IPS-15b (cell line): ENCODE data around the gene FUCA1.

Experiments
- H3K27me3 ChIP-seq: one replicate; pipeline ENCODE4 v1.6.1; 2013; ENCODE audit warnings: low read length; ENCODE audit not compliant: control insufficient read depth, insufficient read depth
- H3K36me3 ChIP-seq: one replicate; pipeline ENCODE4 v1.6.1; 2013; ENCODE audit warnings: low read length; ENCODE audit not compliant: control insufficient read depth, insufficient read depth
- H3K4me1 ChIP-seq: one replicate; pipeline ENCODE4 v1.6.1; 2013; ENCODE audit warnings: mild to moderate bottlenecking, low read length; ENCODE audit not compliant: control insufficient read depth, insufficient read depth
- H3K4me3 ChIP-seq: one replicate; pipeline ENCODE4 v1.5.1; 2013; ENCODE audit warnings: low read depth, low read length
- H3K9ac ChIP-seq: one replicate; pipeline ENCODE4 v1.6.1; 2013; ENCODE audit warnings: low read depth, mild to moderate bottlenecking, low read length
- H3K9me3 ChIP-seq: one replicate; pipeline ENCODE4 v1.6.1; 2013; ENCODE audit warnings: mild to moderate bottlenecking, low read length; ENCODE audit not compliant: control insufficient read depth, insufficient read depth

Gene FUCA1

DNA sequence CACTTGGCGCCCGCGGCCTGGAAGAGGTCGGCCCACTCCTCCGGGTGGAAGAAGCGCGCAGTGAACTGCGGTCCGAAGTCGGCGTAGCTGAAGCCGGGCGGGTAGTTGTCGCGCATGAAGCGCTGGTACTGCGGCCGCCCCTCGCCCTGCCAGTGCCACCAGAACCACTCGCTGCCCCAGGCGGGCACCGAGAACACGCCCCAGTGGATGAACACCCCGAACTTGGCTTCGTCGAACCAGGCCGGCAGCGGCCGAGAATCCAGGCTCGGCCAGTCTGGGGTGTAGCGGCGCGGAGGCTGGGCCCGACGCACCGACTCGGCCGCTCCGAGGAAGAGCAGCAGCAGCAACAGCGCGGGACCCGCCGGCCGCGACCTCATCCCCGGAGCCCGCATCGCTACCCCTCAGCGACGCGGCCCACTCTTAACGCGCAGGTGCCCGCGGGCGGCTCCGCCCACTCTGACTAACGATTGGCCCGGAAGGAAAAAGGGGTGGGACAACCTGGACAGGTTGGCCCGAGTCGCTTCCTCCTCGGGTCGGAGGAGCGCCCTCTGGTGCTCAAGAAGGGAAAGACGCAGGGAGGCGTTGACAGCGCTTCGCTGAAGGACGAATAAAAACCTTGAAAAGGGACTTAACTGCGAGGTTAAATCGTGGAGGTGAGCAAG, at the start of gene FUCA1:
Gene FUCA1, minus strand, starts transcription at position 396 of the 662 bp plus-strand sequence. Its CDS starts 4 bp downstream, at position 392.
- no peaks in the 10 kb centered on the region for H3K9me3 ChIP-seq
- peak within 1 kb of the TSS; percentile 85 for H3K4me3 ChIP-seq
- peak within 1 kb of the TSS; percentile 57 for H3K9ac ChIP-seq
- no peaks in the 10 kb centered on the region for H3K36me3 ChIP-seq
- no peaks in the 10 kb centered on the region for H3K4me1 ChIP-seq
- peaks cover 27% of the 10 kb centered on the region for H3K27me3 ChIP-seq

DNA sequence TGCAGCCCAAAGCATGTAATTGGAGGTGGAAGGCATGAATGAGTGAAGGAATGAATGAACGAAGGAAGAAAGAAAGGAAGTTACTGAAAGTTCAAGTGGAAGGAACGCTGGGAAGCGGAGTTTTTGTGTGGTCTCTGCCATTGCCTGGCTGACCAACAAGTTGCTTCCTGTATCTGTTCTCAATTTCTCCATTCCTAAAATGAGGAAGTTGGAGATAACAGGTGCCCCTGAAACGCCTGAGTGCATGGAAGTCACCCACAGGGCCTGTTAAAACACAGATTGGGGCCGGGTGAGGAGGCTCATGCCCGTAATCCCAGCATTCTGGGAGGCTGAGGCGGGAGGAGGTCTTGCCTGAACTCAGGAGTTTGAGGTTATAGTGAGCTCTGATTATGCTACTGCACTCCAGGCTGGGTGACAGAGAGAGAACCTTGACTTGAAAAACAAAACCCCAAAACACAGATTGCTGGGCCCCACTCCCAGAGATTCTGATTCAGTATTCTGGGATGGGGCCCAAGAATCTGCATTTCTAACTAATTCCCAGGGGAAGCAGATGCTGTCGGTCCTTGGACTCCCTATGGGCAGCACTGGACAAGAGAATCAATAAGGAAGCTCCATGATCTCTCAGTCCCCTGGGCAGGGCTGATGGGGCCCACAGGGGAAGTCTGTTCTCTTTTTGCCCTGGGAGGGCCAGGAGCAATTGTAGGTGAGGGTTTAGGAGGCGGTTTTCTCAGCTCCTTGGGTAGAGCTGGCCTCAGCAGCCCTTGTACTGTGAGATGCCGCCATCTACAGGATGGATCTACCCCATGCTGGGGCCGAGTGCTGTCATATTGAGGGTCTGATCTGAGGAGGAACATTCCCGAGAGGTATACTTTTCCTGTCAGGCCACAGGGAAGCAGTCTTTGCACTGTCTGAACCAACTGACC, 48.4 kb upstream of the FUCA1 start:
- no peaks in the 10 kb centered on the region for H3K9me3 ChIP-seq
- H3K36me3 ChIP-seq, result no peaks in the 10 kb centered on the region
- no peaks in the 10 kb centered on the region for H3K27me3 ChIP-seq
- H3K4me3 ChIP-seq, result no peak overlapping the region
- peaks cover 4% of the 10 kb centered on the region for H3K4me1 ChIP-seq
- H3K9ac ChIP-seq, result no peak overlapping the region

DNA sequence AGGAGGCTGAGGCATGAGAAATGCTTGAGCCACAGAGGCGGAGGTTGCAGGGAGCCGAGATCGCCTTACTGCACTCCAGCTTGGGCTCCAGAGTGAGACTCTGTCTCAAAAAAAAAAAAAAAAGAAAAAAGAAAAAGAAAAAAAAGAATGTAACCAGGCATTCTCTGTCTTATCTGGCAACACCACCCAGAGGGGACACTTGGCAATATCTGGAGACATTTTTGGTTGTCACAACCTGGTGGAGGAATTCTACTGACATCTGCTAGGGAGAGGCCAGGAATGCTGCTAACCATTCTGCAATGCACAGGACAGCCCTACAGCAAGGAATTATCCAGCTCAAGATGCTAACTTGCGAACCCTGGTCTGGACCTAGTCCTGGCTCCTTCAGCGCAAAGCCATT, 47.4 kb upstream of the FUCA1 start:
- H3K27me3 ChIP-seq, result no peaks in the 10 kb centered on the region
- no peak overlapping the region for H3K4me3 ChIP-seq
- H3K4me1 ChIP-seq, result peaks cover 7% of the 10 kb centered on the region
- H3K9me3 ChIP-seq, result no peaks in the 10 kb centered on the region
- H3K9ac ChIP-seq, result no peak overlapping the region
- no peaks in the 10 kb centered on the region for H3K36me3 ChIP-seq

DNA sequence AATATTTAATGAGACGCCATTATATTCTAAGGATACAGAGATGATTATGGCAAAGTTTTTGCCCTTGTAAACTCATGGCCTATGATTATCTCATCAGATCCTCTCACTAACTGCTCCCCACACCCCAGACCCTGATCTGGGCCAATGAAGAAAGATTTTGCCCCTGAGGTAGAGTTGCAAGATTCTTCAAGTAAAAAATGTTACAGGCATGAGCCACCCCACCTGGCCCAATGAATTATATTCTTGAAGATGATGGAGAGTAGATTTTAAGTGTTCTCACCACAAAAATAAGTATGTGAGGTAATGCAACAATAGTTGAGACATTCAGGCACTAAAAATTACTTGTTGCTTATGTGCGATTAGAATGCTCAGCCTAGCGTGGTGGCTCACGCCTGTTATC, 46.8 kb upstream of the FUCA1 start:
- H3K4me1 ChIP-seq, result peaks cover 7% of the 10 kb centered on the region
- no peak overlapping the region for H3K9ac ChIP-seq

DNA sequence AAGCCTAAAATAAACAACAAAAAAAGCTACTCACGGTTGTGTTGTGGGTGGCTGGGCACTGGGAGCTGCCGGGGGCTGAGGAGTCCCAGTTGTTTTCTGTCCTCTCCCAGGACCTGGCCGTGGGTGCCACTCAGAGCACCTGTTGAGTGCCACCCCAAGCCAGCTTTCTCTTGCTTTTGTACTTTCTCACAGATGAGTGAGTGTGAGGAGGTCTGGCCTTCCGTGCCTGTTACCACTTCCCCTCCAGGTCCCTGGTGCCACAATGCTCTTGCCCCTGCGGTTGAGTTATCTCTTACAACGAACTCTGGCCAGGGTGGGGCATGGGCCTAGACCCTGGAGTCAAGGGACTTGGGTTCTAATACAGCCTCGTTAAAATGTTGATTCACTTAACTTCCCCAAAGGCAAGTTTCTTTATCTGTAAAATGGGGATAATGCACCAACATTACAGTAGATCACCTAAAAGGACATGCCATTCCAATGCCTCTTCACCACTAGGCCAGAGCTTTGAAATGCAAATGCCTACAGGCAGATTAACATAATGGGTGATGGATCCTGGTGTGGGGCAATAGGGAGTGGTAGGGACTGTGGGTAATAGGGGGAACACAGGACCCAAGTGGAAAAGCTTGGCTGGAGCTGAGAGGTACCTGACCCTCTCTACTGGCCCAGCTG, 45.3 kb upstream of the FUCA1 start, which contains the start of gene CNR2:
Gene CNR2, minus strand, starts transcription at position 151 of the 669 bp plus-strand sequence. CDS start 37,745 bp downstream, outside the sequence.
- Histone ChIP-seq H3K27me3 (no peaks in the 10 kb centered on the region), H3K36me3 (no peaks in the 10 kb centered on the region), H3K9ac (no peak within 1 kb of the TSS), H3K9me3 (no peaks in the 10 kb centered on the region), H3K4me1 (peaks cover 15% of the 10 kb centered on the region), H3K4me3 (no peak within 1 kb of the TSS)

More for the DNA sequence above, 46.8 kb upstream of the FUCA1 start:
- Histone ChIP-seq H3K36me3 (no peaks in the 10 kb centered on the region), H3K27me3 (no peaks in the 10 kb centered on the region), H3K9me3 (no peaks in the 10 kb centered on the region), H3K4me3 (no peak overlapping the region)

DNA sequence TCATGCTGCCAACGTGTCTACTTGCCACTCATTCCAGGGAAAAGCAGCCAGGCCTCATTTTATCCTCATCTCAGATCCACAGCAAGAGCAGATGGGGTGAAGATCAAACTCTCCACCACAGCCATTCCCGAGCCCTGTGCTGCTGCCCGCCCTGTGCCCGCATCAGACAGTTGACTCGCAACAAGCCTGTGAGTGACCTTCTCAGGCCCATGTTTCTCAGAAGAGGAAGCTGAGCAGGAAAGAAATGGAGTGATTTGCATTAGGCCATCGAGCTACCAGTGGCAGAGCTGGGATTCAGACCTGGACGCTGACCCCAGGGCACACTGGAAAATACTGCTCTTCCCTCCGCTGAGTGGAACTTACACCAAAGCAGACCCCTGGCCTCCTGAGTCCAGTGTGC, 43.8 kb upstream of the FUCA1 start:
- H3K36me3 ChIP-seq, result no peaks in the 10 kb centered on the region
- no peaks in the 10 kb centered on the region for H3K27me3 ChIP-seq
- no peaks in the 10 kb centered on the region for H3K9me3 ChIP-seq
- H3K9ac ChIP-seq, result no peak overlapping the region
- H3K4me3 ChIP-seq, result no peak overlapping the region
- H3K4me1 ChIP-seq, result peaks cover 15% of the 10 kb centered on the region

DNA sequence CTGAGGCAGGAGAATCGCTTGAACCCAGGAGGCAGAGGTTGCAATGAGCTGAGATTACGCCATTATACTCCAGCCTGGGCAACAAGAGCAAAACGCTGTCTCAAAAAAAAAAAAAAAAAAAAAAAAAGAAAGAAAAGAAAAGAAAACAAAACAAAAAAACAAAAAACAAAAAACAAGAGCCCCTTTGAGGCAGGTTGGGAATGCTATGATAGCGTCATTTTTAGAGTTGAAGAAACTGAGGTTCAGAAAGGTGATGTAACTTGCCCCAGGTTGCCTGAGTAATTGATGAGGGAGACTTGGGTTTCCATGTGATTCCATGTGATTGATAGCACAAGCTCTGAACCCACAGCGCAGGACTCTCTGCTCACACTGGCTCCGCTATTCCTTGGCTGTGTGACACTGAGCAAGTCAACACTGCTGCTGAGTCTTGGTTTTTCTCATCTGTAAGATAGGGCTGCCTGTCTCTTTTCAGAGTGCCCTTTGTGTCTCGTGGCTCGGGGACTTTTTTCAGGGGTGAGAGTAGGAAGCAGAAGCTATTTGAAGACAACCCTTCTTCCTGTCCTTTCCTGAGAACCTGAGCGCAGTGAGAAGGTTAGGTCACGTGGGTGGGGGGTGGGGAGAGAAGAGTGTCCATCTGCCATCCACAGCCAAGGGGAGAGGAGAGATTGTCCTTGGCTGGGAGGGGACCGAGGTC, 42.6 kb upstream of the FUCA1 start:
- peaks cover 12% of the 10 kb centered on the region for H3K4me1 ChIP-seq
- H3K36me3 ChIP-seq, result no peaks in the 10 kb centered on the region
- no peak overlapping the region for H3K4me3 ChIP-seq
- no peak overlapping the region for H3K9ac ChIP-seq
- H3K9me3 ChIP-seq, result no peaks in the 10 kb centered on the region
- no peaks in the 10 kb centered on the region for H3K27me3 ChIP-seq

DNA sequence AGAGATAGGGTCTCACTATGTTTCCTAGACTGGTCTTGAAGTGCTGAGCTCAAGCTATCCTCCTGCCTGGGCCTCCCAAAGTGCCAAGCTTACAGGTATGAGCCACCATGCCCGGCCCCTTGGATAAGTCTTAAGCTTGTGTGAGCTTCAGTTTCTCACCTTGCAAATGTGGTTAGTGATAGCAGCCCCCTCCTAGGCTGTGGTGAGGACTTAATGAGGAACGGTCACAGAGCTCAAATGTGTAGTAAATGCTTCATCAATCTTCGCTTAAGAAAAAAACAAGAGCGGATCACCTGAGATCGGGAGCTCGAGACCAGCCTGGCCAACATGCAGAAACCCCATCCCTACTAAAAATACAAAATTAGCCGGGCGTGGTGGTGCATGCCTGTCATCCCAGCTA, 42.1 kb upstream of the FUCA1 start:
- Histone ChIP-seq H3K9me3 (no peaks in the 10 kb centered on the region), H3K27me3 (no peaks in the 10 kb centered on the region), H3K4me1 (peaks cover 12% of the 10 kb centered on the region), H3K4me3 (no peak overlapping the region), H3K9ac (no peak overlapping the region), H3K36me3 (no peaks in the 10 kb centered on the region)

DNA sequence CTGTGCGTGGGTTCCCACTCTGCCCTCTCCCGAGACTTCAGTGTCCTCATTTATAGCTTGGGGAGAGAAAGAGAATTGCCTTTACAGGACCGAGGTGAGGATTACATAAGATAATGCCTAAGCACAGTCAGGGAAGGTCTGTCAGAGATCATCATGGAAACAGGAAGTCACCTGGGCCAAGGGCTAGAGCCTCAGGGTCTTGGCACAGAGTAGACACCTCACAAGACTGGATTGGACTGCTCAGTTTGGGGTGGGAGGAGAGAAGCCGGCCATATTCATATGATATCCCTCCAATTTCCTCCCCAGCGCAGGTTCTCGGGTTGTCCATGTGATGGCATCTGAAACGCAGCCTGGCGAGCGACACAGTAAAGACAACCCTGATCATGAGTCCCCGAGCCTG, 41.3 kb upstream of the FUCA1 start:
- no peak overlapping the region for H3K4me3 ChIP-seq
- H3K9ac ChIP-seq, result no peak overlapping the region
- no peaks in the 10 kb centered on the region for H3K9me3 ChIP-seq
- no peaks in the 10 kb centered on the region for H3K27me3 ChIP-seq
- H3K36me3 ChIP-seq, result no peaks in the 10 kb centered on the region
- H3K4me1 ChIP-seq, result peaks cover 12% of the 10 kb centered on the region

DNA sequence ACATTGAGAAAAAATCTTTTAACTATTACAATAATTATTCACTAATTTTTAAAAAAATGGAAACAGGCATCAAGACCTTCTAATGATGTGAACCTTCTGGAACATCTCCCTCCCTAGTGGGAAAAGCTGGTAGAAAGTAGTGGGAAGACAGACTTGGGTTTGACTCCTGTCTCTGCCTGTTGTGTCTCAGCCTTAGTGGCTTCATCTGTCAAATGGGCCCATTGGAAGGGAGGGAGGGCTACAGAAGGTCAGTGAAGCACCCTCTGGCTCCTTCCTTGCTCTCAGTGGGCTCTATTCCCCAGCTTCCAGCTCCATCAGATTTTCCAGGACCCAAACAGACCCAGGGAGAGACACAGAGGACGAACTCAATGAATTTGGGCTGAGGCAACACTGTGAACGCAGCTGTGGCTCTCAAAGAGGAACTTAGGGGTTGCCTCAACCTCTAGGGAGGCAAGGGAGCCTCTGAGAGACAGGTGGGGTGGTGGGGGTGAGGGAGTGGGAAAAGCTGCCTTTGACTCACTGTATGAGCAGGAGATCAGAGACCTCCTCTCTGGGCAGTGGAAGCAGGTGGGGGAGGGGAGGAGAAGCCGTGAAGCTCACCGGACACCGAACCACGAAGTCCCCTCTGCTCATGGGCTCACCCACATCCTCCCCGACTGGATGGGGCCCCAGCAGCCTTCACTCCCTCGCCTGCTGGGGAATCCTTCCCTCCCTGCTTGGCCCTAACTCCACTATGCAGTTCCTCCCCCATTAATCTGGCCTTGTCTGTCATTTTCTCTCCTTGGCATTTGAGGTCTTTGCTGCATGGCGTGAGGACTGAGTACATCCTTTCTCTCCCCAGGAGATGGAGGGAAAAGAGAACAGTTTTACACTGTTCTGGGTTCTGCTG, 40.6 kb upstream of the FUCA1 start:
- no peaks in the 10 kb centered on the region for H3K9me3 ChIP-seq
- H3K27me3 ChIP-seq, result peaks cover under 1% of the 10 kb centered on the region
- no peak overlapping the region for H3K4me3 ChIP-seq
- no peaks in the 10 kb centered on the region for H3K36me3 ChIP-seq
- peaks cover 12% of the 10 kb centered on the region for H3K4me1 ChIP-seq
- H3K9ac ChIP-seq, result no peak overlapping the region
